H9 (cell line): ENCODE results near the gene MLLT6. TPM values are rescaled to one million over a fixed set of nuclear protein-coding genes. Genes with fewer than 3 reads are reported as not detected.
A peak's percentile ranks its signal among the peaks of the same experiment; 100 is the strongest.

ENCODE experiments used
- DNase-seq: peaks from one replicate; pipeline ENCODE4 v3.0.0-alpha.2; 2017
- H2AFZ ChIP-seq: one replicate; pipeline ENCODE4 v1.6.1; 2013; ENCODE audit warnings: mild to moderate bottlenecking, low read length, control low read depth, moderate library complexity
- H2AK5ac ChIP-seq: 2 replicates; pipeline ENCODE4 v1.6.1; 2013; ENCODE audit warnings: low read length, control low read depth, mixed read lengths; ENCODE audit not compliant: insufficient read length
- H2BK120ac ChIP-seq: one replicate; pipeline ENCODE4 v1.6.1; 2013; ENCODE audit warnings: low read depth, mild to moderate bottlenecking, low read length, control low read depth, inconsistent platforms; ENCODE audit not compliant: poor library complexity, severe bottlenecking
- H2BK12ac ChIP-seq: 2 replicates; pipeline ENCODE4 v1.6.1; 2013; ENCODE audit warnings: low read length, control low read depth, mixed read lengths, low read depth; ENCODE audit not compliant: insufficient read length
- H2BK15ac ChIP-seq: 2 replicates; pipeline ENCODE4 v1.6.1; 2013; ENCODE audit warnings: low read depth, low read length, control low read depth
- H2BK20ac ChIP-seq: one replicate; pipeline ENCODE4 v1.6.1; 2013; ENCODE audit warnings: low read depth, mild to moderate bottlenecking, low read length, control low read depth, inconsistent platforms; ENCODE audit not compliant: poor library complexity, severe bottlenecking
- H2BK5ac ChIP-seq: 2 replicates; pipeline ENCODE4 v1.6.1; 2013; ENCODE audit warnings: low read length, control low read depth, mixed read lengths; ENCODE audit not compliant: insufficient read length
- H3K14ac ChIP-seq: 2 replicates; pipeline ENCODE4 v1.6.1; 2013; ENCODE audit warnings: low read length, control low read depth; ENCODE audit not compliant: insufficient read depth
- H3K18ac ChIP-seq: 2 replicates; pipeline ENCODE4 v1.6.1; 2013; ENCODE audit warnings: low read depth, mild to moderate bottlenecking, mixed read lengths, low read length, control low read depth; ENCODE audit not compliant: insufficient read length
- H3K23ac ChIP-seq: 2 replicates; pipeline ENCODE4 v1.6.1; 2013; ENCODE audit warnings: low read length, control low read depth, mixed read lengths, low read depth; ENCODE audit not compliant: insufficient read length
- H3K23me2 ChIP-seq: 2 replicates; pipeline ENCODE4 v1.6.1; 2013; ENCODE audit warnings: low read depth, mild to moderate bottlenecking, mixed read lengths, low read length, control low read depth; ENCODE audit not compliant: insufficient read length, poor library complexity, severe bottlenecking
- H3K27ac ChIP-seq: 2 replicates; pipeline ENCODE4 v1.5.1; 2013; ENCODE audit warnings: low read length, control low read depth, mixed read lengths, low read depth; ENCODE audit not compliant: insufficient read length
- H3K27me3 ChIP-seq: 2 replicates; pipeline ENCODE4 v1.6.1; 2013; ENCODE audit warnings: low read length, control low read depth, inconsistent platforms; ENCODE audit not compliant: insufficient read depth
- H3K4ac ChIP-seq: 2 replicates; pipeline ENCODE4 v1.6.1; 2013; ENCODE audit warnings: low read depth, mild to moderate bottlenecking, control low read depth, inconsistent platforms, low read length, moderate library complexity
- H3K4me1 ChIP-seq: 2 replicates; pipeline ENCODE4 v1.6.1; 2013; ENCODE audit warnings: low read length, control low read depth, inconsistent platforms; ENCODE audit not compliant: insufficient read depth
- H3K4me2 ChIP-seq: 2 replicates; pipeline ENCODE4 v1.6.1; 2013; ENCODE audit warnings: low read length, control low read depth, mixed read lengths; ENCODE audit not compliant: insufficient read length, insufficient read depth
- H3K56ac ChIP-seq: 2 replicates; pipeline ENCODE4 v1.6.1; 2013; ENCODE audit warnings: low read depth, mild to moderate bottlenecking, mixed read lengths, low read length, control low read depth; ENCODE audit not compliant: insufficient read length
- H3K79me1 ChIP-seq: 2 replicates; pipeline ENCODE4 v1.6.1; 2013; ENCODE audit warnings: low read depth, mild to moderate bottlenecking, moderate library complexity, low read length, control low read depth, inconsistent platforms; ENCODE audit not compliant: insufficient read depth, poor library complexity, severe bottlenecking
- H3K79me2 ChIP-seq: 2 replicates; pipeline ENCODE4 v1.6.1; 2013; ENCODE audit warnings: low read length, control low read depth, inconsistent platforms; ENCODE audit not compliant: insufficient read depth
- H3K9ac ChIP-seq: 2 replicates; pipeline ENCODE4 v1.6.1; 2013; ENCODE audit warnings: low read length, control low read depth, mixed read lengths; ENCODE audit not compliant: insufficient read length; ENCODE audit errors: extremely low read depth
- H3K9me3 ChIP-seq: one replicate; pipeline ENCODE4 v1.6.1; 2013; ENCODE audit warnings: low read depth, low read length, inconsistent platforms; ENCODE audit not compliant: control insufficient read depth
- H3T11ph ChIP-seq: one replicate; pipeline ENCODE4 v1.6.1; 2013; ENCODE audit warnings: mild to moderate bottlenecking, low read length, control low read depth, inconsistent platforms
- H4K20me1 ChIP-seq: one replicate; pipeline ENCODE4 v1.6.1; 2013; ENCODE audit not compliant: control insufficient read depth, insufficient read length, insufficient read depth
- H4K5ac ChIP-seq: 2 replicates; pipeline ENCODE4 v1.6.1; 2013; ENCODE audit warnings: low read depth, mild to moderate bottlenecking, mixed read lengths, low read length, control low read depth; ENCODE audit not compliant: insufficient read length
- H4K8ac ChIP-seq: replicated peaks from 2 replicates; pipeline ENCODE4 v1.6.1; 2013; ENCODE audit warnings: low read length, control low read depth, mixed read lengths, low read depth; ENCODE audit not compliant: insufficient read length
- H4K91ac ChIP-seq: 2 replicates; pipeline ENCODE4 v1.6.1; 2013; ENCODE audit warnings: low read depth, mild to moderate bottlenecking, moderate library complexity, mixed read lengths, low read length, control low read depth; ENCODE audit not compliant: insufficient read length
- H3K27ac Mint-ChIP-seq, 3 experiments: 2 replicates in 2 of 3; 3 replicates in 1 of 3; pipeline ENCODE4 v1.8.0; 2020 to 2021; ENCODE audit warnings: mixed read lengths in 3 of 3, mild to moderate bottlenecking in 1 of 3, moderate library complexity in 1 of 3
- H3K27me3 Mint-ChIP-seq: 2 replicates; pipeline ENCODE4 v1.8.0; 2021; ENCODE audit warnings: low read depth, mild to moderate bottlenecking, moderate library complexity, mixed read lengths
- H3K36me3 Mint-ChIP-seq, 3 experiments: 2 replicates in 2 of 3; 3 replicates in 1 of 3; pipeline ENCODE4 v1.8.0; 2020 to 2021; ENCODE audit warnings: low read depth in 3 of 3, mixed read lengths in 3 of 3; ENCODE audit not compliant: insufficient read depth in 1 of 3
- H3K4me1 Mint-ChIP-seq, 2 experiments: 2 replicates each; pipeline ENCODE4 v1.8.0; 2020; ENCODE audit warnings: mixed read lengths in 2 of 2
- H3K4me3 Mint-ChIP-seq, 2 experiments: 2 replicates in 1 of 2; 3 replicates in 1 of 2; pipeline ENCODE4 v1.8.0; 2020 to 2021; ENCODE audit warnings: mild to moderate bottlenecking in 2 of 2, mixed read lengths in 2 of 2, moderate library complexity in 1 of 2
- H3K9me3 Mint-ChIP-seq, 2 experiments: 2 replicates in 1 of 2; 3 replicates in 1 of 2; pipeline ENCODE4 v1.8.0; 2020; ENCODE audit warnings: mild to moderate bottlenecking in 2 of 2, mixed read lengths in 2 of 2, moderate library complexity in 1 of 2
- whole genome bisulfite sequencing: extraction: QIAGEN DNeasy Blood & Tissue Kit; methylation state at CpG from one replicate; pipeline ENCODE4 v1.1.7; 2013; ENCODE audit warnings: missing lambda C conversion rate, low lambda C conversion rate, mixed read lengths; ENCODE audit not compliant: insufficient read length; ENCODE audit errors: extremely low coverage; 5-methylcytosine and 5-hydroxymethylcytosine counted together
- total RNA-seq: library from RNA; stranded (reverse); gene quantifications from 2 replicates; pipeline ENCODE4 v1.2.1, GENCODE V29; 2021
- TF ChIP-seq, protein P1 (sequence below): fragments of 200-600 bp; sonication (generic); conservative IDR thresholded peaks from 3 replicates; pipeline ENCODE4 v1.8.0; 2021; ENCODE audit warnings: antibody characterized with exemption, mild to moderate bottlenecking

Gene MLLT6
- total RNA-seq, 1 experiment from 2014 or later = 26.4 TPM

DNA sequence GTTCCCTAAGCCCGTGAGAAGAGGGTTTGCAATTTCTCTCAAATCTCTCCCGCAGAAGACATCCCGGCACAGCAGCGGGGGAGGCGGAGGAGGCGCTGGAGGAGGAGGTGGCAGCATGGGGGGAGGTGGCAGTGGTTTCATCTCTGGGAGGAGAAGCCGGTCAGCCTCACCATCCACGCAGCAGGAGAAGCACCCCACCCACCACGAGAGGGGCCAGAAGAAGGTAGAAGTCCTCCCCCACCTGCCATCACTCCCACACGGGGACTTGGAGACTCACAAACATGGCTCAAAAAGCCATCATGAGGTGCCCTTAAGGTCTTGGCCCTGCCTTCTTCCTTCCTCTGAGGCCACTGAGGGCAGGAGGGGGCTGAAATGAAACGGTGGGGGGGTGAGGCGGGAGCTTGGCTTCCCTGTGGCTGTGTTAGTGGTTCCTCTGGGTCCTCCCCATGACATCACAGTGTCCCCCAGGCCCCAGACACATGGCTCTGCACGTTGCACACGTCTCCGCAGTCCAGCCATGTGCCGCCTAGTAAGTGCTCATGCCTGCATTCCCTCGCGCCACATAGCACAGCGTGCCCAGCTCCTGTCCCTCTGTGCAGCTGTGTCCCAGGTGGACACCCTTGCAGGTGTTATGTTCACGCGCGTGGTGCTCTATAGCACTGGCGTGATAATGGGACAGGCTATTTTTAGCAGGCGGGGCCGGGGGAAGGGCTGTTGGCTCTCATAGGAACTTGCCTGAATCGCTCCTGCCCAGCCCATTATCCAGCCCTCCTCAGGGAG lies 6.9 kb downstream of the MLLT6 start:
- no peaks in the 10 kb centered on the region for H3K23me2 ChIP-seq
- no peaks in the 10 kb centered on the region for H3K9me3 ChIP-seq
- Mint-ChIP-seq H3K27ac (no peak overlapping the region; a peak in 1 of 7 replicates), H3K4me1 (peaks cover 37 to 72% of the 10 kb centered on the region in 2 experiments), H3K36me3 (peaks cover 3 to 13% (median 4%) of the 10 kb centered on the region in 3 experiments; a peak in 6 of 7 replicates), H3K9me3 (no peaks in the 10 kb centered on the region), H3K4me3 (no peak overlapping the region; a peak in 1 of 5 replicates), H3K27me3 (peaks cover 56% of the 10 kb centered on the region)
- peak; percentile 30 for DNase-seq
- H3K27me3 ChIP-seq = peaks cover 11% of the 10 kb centered on the region; the same call in 1 of the 2 replicates
- H3K27ac ChIP-seq = no peak overlapping the region
- no peak overlapping the region for H2BK5ac ChIP-seq
- H3K4ac ChIP-seq = no peak overlapping the region
- H3K79me1 ChIP-seq = no peaks in the 10 kb centered on the region
- no peak overlapping the region for H4K91ac ChIP-seq
- H2BK12ac ChIP-seq = no peak overlapping the region
- H2BK120ac ChIP-seq = no peak overlapping the region
- H3K56ac ChIP-seq = no peak overlapping the region
- no peak overlapping the region for H3K18ac ChIP-seq
- H3K9ac ChIP-seq = no peak overlapping the region
- no peak overlapping the region for H3T11ph ChIP-seq
- H4K20me1 ChIP-seq = no peaks in the 10 kb centered on the region
- H3K4me2 ChIP-seq = no peak overlapping the region
- no CpG with 5 or more reads among the region's 26 CpGs for WGBS
- H4K8ac ChIP-seq = no peak overlapping the region
- peaks cover 4% of the 10 kb centered on the region; the same call in 1 of the 2 replicates for H3K4me1 ChIP-seq
- no peaks in the 10 kb centered on the region for H3K79me2 ChIP-seq
- no peak overlapping the region for H3K23ac ChIP-seq
- no peak overlapping the region for H4K5ac ChIP-seq
- H2AFZ ChIP-seq = no peak overlapping the region
- H2BK20ac ChIP-seq = no peak overlapping the region
- no peak overlapping the region for H2AK5ac ChIP-seq
- H3K14ac ChIP-seq = no peak overlapping the region
- TF ChIP-seq, protein P1, sequence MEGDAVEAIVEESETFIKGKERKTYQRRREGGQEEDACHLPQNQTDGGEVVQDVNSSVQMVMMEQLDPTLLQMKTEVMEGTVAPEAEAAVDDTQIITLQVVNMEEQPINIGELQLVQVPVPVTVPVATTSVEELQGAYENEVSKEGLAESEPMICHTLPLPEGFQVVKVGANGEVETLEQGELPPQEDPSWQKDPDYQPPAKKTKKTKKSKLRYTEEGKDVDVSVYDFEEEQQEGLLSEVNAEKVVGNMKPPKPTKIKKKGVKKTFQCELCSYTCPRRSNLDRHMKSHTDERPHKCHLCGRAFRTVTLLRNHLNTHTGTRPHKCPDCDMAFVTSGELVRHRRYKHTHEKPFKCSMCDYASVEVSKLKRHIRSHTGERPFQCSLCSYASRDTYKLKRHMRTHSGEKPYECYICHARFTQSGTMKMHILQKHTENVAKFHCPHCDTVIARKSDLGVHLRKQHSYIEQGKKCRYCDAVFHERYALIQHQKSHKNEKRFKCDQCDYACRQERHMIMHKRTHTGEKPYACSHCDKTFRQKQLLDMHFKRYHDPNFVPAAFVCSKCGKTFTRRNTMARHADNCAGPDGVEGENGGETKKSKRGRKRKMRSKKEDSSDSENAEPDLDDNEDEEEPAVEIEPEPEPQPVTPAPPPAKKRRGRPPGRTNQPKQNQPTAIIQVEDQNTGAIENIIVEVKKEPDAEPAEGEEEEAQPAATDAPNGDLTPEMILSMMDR = no peak
- no peak overlapping the region for H2BK15ac ChIP-seq
